ENCODE results near the gene PGAM5. TPM values are rescaled to one million over a fixed set of nuclear protein-coding genes. Genes with fewer than 3 reads are reported as not detected.

Gene PGAM5
- total and polyA plus RNA-seq, 9 of the 15 experiments (the other 6 are each of a cell fraction or from before 2014, with no cell fraction given), result 7.4 to 121 (median 69.5) TPM

- Histone ChIP-seq H3K9ac (ENCODE audit: insufficient read depth in 1 of 2, low read depth in 2 of 2, low read length in 2 of 2) (no peak overlapping the region), H4K20me1 (replicated peaks; ENCODE audit: control insufficient read depth, insufficient read depth, low read length) (peaks cover 4% of the 10 kb centered on the region; the same call in 1 of the 2 replicates), H3K9me1 (ENCODE audit: control insufficient read depth, insufficient read depth, low read length) (no peaks in the 10 kb centered on the region), H3K27me3 (ENCODE audit: control insufficient read depth in 2 of 2, insufficient read depth in 2 of 2, low read length in 2 of 2) (no peaks in the 10 kb centered on the region), H3K79me2 (ENCODE audit: control insufficient read depth, insufficient read depth, low read length) (peaks cover 18% of the 10 kb centered on the region; the same call in 2 of the 3 replicates), H3K36me3 (ENCODE audit: control insufficient read depth, insufficient read depth, low read length) (peaks cover 89% of the 10 kb centered on the region), H3K27ac (ENCODE audit: extremely low read depth, low read depth, low read length) (no peak overlapping the region), H3K4me2 (ENCODE audit: insufficient read depth, low read length) (no peak overlapping the region), H3K9me3 (replicated peaks; ENCODE audit: control insufficient read depth, insufficient read depth, low read depth, low read length) (no peaks in the 10 kb centered on the region), H3K4me1 (replicated peaks in 1 of 2; ENCODE audit: control insufficient read depth in 2 of 2, insufficient read depth in 2 of 2, low read length in 2 of 2) (no peaks in the 10 kb centered on the region), H2AFZ (ENCODE audit: low read depth, low read length) (no peak overlapping the region), H3K4me3 (no peak overlapping the region)
- intact Hi-C loops (cut with micrococcal nuclease) (no loop called here), in situ Hi-C loops (cut with MboI) (no loop called here)
- FAIRE-seq (no peak), DNase-seq (ENCODE audit: extremely low read depth in 1 of 4, low spot score in 3 of 4) (no peak), ATAC-seq (no peak)
- CTCF ChIA-PET (ENCODE audit: low intra/inter-chr PET ratio), result no interaction called here
- BruUV-seq (replicated peaks), result no TSS peak
- POLR2A ChIA-PET, result no interaction called here
- WGBS (ENCODE audit: insufficient coverage, low coverage, missing lambda C conversion rate), result 97% methylated on average over 11 of the region's 11 CpGs
- no peak for TF ChIP-seq ZZZ3 (IDR thresholded peaks at IDR 0.05)
- no peak for TF ChIP-seq KDM1A (IDR thresholded peaks at IDR 0.05)
- no peak for TF ChIP-seq ZKSCAN3 (CRISPR knock-in tag; IDR thresholded peaks at IDR 0.05)
- no peak for TF ChIP-seq ATF4 (CRISPR knock-in tag; IDR thresholded peaks at IDR 0.05)
- TF ChIP-seq ZKSCAN8 (CRISPR knock-in tag; IDR thresholded peaks at IDR 0.05), result no peak
- TF ChIP-seq, protein P1, sequence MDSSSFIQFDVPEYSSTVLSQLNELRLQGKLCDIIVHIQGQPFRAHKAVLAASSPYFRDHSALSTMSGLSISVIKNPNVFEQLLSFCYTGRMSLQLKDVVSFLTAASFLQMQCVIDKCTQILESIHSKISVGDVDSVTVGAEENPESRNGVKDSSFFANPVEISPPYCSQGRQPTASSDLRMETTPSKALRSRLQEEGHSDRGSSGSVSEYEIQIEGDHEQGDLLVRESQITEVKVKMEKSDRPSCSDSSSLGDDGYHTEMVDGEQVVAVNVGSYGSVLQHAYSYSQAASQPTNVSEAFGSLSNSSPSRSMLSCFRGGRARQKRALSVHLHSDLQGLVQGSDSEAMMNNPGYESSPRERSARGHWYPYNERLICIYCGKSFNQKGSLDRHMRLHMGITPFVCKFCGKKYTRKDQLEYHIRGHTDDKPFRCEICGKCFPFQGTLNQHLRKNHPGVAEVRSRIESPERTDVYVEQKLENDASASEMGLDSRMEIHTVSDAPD (CRISPR knock-in tag; IDR thresholded peaks at IDR 0.05), result no peak
- TF ChIP-seq, protein P2, sequence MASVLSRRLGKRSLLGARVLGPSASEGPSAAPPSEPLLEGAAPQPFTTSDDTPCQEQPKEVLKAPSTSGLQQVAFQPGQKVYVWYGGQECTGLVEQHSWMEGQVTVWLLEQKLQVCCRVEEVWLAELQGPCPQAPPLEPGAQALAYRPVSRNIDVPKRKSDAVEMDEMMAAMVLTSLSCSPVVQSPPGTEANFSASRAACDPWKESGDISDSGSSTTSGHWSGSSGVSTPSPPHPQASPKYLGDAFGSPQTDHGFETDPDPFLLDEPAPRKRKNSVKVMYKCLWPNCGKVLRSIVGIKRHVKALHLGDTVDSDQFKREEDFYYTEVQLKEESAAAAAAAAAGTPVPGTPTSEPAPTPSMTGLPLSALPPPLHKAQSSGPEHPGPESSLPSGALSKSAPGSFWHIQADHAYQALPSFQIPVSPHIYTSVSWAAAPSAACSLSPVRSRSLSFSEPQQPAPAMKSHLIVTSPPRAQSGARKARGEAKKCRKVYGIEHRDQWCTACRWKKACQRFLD (CRISPR knock-in tag; IDR thresholded peaks at IDR 0.05), result no peak
- TF ChIP-seq SREBF2 (CRISPR knock-in tag; IDR thresholded peaks at IDR 0.05), result no peak
- no peak for TF ChIP-seq MCM2 (IDR thresholded peaks at IDR 0.05; ENCODE audit: low read depth)
- no peak for TF ChIP-seq CHD4 (IDR thresholded peaks at IDR 0.05; ENCODE audit: insufficient read depth, insufficient replicate concordance, low read depth, low read length, poor library complexity, severe bottlenecking)
- no peak for TF ChIP-seq STAT5A (IDR thresholded peaks at IDR 0.05; ENCODE audit: borderline replicate concordance, low read length)
- TF ChIP-seq, protein P3, sequence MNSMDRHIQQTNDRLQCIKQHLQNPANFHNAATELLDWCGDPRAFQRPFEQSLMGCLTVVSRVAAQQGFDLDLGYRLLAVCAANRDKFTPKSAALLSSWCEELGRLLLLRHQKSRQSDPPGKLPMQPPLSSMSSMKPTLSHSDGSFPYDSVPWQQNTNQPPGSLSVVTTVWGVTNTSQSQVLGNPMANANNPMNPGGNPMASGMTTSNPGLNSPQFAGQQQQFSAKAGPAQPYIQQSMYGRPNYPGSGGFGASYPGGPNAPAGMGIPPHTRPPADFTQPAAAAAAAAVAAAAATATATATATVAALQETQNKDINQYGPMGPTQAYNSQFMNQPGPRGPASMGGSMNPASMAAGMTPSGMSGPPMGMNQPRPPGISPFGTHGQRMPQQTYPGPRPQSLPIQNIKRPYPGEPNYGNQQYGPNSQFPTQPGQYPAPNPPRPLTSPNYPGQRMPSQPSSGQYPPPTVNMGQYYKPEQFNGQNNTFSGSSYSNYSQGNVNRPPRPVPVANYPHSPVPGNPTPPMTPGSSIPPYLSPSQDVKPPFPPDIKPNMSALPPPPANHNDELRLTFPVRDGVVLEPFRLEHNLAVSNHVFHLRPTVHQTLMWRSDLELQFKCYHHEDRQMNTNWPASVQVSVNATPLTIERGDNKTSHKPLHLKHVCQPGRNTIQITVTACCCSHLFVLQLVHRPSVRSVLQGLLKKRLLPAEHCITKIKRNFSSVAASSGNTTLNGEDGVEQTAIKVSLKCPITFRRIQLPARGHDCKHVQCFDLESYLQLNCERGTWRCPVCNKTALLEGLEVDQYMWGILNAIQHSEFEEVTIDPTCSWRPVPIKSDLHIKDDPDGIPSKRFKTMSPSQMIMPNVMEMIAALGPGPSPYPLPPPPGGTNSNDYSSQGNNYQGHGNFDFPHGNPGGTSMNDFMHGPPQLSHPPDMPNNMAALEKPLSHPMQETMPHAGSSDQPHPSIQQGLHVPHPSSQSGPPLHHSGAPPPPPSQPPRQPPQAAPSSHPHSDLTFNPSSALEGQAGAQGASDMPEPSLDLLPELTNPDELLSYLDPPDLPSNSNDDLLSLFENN (IDR thresholded peaks at IDR 0.05; ENCODE audit: low read depth in 2 of 2, low read length in 2 of 2), result no peak
- TF ChIP-seq ATF1 (CRISPR knock-in tag; IDR thresholded peaks at IDR 0.05), result no peak
- TF ChIP-seq ATF1 (tag; IDR thresholded peaks at IDR 0.05), result no peak
These were observed 36.8 kb downstream of the PGAM5 start for GRCh38 chr12:132747395-132747794.
